ENCODE results near the gene DEDD2.

DNA sequence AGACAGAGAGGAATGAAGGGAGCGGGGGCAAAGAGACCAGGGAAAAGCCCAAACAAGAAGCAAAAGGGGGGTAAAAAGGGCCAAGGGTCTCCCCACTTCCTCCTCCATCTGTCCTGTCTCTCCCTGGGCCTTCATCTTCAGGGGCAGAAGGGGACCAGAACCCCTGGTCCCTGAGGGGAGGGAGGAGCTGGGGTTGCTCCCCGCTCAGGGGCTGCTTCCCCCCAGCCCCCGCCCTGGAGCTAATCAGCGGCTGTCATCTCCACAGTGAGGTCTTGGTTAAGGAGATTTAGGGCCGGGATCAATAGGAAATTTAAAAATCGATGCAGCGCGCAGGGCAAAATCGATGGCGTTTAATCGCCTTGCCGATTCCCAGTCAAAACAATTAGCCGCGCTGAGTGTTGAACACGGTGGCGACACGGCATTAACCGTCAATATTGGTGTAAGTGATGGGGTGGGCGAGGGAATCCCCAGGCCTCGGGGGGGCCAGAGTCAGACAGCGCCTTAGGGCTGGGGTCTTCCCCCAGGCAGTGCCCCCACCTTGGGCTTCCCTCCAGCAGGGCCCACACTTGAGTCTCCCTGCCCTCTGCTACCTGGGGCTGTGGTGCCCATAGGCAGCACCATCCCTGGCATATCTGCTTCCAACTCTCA is 55.7 kb downstream of the DEDD2 start:
- TF ChIP-seq, protein P1, sequence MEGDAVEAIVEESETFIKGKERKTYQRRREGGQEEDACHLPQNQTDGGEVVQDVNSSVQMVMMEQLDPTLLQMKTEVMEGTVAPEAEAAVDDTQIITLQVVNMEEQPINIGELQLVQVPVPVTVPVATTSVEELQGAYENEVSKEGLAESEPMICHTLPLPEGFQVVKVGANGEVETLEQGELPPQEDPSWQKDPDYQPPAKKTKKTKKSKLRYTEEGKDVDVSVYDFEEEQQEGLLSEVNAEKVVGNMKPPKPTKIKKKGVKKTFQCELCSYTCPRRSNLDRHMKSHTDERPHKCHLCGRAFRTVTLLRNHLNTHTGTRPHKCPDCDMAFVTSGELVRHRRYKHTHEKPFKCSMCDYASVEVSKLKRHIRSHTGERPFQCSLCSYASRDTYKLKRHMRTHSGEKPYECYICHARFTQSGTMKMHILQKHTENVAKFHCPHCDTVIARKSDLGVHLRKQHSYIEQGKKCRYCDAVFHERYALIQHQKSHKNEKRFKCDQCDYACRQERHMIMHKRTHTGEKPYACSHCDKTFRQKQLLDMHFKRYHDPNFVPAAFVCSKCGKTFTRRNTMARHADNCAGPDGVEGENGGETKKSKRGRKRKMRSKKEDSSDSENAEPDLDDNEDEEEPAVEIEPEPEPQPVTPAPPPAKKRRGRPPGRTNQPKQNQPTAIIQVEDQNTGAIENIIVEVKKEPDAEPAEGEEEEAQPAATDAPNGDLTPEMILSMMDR (IDR thresholded peaks at IDR 0.05), result no peak
- TF ChIP-seq POLR2A (IDR thresholded peaks at IDR 0.05), result no peak

All from thyroid gland (tissue), 4 donors.